GM12801 (cell line): Measurements from ENCODE around the gene INTS11.

ENCODE experiments used
- TF ChIP-seq, protein P1 (sequence below): IDR thresholded peaks from one replicate; pipeline ENCODE4 v1.5.1; 2011; ENCODE audit warnings: control low read depth; ENCODE audit not compliant: insufficient read length; ENCODE audit errors: extremely low read depth

The INTS11 gene

DNA sequence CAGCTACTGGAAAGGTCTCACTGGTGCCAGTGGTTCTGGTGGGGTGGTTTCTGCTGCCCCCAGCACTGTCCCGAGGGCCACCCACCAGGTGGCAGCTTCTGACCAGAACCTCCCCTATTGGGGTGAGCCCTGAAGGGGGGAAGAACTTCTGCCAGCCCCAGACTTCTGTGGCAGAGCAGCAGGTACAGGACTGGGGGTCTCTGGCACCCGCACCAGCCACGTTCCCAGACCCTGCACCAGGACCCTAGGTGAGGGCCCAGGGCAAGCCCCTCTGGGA, 14.4 kb downstream of the INTS11 start:
- TF ChIP-seq, protein P1, sequence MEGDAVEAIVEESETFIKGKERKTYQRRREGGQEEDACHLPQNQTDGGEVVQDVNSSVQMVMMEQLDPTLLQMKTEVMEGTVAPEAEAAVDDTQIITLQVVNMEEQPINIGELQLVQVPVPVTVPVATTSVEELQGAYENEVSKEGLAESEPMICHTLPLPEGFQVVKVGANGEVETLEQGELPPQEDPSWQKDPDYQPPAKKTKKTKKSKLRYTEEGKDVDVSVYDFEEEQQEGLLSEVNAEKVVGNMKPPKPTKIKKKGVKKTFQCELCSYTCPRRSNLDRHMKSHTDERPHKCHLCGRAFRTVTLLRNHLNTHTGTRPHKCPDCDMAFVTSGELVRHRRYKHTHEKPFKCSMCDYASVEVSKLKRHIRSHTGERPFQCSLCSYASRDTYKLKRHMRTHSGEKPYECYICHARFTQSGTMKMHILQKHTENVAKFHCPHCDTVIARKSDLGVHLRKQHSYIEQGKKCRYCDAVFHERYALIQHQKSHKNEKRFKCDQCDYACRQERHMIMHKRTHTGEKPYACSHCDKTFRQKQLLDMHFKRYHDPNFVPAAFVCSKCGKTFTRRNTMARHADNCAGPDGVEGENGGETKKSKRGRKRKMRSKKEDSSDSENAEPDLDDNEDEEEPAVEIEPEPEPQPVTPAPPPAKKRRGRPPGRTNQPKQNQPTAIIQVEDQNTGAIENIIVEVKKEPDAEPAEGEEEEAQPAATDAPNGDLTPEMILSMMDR: no peak

DNA sequence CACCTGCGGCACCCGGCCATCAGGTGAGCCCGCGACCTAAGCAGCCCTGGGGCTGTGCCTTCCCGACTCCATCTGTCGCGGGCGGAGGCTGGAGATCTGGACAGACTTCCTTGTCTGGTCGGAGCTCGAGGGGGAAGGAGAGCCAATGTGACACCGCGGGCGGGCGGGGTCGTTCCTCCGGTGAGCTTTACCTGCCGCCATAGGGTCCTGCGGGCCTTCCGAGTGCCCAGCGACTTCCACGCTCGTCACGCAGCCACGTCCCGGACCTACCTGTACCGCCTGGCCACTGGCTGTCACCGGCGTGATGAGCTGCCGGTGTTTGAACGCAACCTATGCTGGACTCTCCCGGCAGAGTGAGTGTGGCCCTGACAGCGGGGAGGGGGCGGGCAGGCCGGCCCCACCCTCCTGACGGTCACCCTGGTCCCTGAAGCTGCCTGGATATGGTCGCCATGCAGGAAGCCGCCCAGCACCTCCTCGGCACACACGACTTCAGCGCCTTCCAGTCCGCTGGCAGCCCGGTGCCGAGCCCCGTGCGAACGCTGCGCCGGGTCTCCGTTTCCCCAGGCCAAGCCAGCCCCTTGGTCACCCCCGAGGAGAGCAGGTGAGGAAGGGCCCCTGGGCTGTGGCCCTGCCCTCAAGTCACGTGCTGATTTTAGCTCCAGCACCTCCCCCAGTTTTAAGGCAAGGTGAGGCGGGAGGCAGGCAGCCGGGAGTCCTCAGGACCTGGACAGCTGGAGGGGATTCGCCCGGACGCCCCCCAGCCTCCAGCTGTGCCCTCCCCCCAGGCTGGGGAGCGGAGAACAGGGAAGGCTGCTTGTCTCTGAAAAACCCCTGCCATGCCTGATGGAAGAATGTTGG, 15.0 kb downstream of the INTS11 start:
- TF ChIP-seq, protein P1: no peak

DNA sequence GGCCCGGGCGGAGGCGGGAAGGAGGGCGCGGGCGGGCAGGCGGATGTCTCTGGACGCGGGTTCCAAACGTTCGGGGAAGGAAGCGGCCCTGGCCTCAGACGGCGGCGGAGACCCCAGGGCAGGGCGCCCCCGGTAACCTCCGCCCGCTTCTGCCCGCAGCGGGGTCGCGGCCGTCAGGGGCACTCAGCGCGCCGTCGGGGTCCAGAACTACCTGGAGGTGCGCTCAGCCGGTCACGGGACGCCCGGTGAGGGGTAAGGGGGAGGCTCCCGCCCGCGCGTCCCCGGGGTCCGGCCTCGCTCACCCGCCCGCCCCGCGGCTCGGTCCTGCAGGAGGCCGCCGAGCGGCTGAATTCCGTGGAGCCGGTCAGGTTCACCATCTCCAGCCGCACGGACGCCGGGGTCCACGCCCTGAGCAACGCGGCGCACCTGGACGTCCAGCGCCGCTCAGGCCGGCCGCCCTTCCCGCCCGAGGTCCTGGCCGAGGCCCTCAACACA, 15.7 kb downstream of the INTS11 start:
- TF ChIP-seq, protein P1: no peak

DNA sequence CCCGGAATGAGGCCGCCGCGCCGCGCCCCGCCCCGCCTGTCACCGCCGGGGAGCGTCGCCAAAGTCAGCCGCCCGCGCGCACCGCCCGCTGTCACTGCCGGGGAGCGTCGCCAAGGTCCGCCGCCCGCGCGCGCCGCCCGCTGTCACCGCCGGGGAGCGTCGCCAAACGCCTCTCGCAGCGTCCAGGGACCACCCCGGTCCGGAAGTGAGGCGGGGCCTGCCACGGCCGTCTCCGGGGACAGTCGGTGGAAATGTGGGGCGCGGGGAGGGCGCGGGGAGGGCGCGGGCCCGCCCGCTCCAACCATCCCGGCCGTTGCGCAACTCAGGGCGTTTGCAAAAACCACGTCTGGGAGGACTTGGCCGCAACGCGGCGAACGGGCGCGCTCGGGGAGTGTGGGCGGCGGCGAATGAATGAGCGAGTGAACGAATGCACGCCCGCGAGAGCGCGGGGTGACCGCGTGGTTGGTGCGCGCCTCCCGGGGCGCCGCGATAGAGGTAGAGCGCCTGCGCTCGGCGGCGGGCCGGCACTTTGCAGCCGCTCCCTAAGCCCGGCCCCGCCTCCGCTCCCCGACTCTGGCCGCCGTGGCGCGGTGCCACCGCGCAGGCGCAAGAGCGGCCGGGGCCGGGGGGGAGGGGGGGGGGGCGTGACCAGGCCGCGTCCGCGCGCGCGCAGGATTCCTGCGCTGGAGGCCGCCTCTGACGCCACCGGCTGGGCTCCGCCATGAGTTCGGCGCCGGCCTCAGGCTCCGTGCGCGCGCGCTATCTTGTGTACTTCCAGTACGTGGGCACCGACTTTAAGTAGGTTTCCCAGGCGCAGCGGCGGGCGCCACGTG, 16.3 kb downstream of the INTS11 start, which contains the start of the genes ACAP3 and PUSL1:
Gene ACAP3, minus strand, starts transcription at position 8 of the 833 bp plus-strand sequence. CDS start 115 bp downstream, outside the sequence.
Gene PUSL1, plus strand, starts transcription at position 675 of the 833 bp plus-strand sequence. Its CDS starts 47 bp downstream, at position 722.
- TF ChIP-seq, protein P1: no peak

DNA sequence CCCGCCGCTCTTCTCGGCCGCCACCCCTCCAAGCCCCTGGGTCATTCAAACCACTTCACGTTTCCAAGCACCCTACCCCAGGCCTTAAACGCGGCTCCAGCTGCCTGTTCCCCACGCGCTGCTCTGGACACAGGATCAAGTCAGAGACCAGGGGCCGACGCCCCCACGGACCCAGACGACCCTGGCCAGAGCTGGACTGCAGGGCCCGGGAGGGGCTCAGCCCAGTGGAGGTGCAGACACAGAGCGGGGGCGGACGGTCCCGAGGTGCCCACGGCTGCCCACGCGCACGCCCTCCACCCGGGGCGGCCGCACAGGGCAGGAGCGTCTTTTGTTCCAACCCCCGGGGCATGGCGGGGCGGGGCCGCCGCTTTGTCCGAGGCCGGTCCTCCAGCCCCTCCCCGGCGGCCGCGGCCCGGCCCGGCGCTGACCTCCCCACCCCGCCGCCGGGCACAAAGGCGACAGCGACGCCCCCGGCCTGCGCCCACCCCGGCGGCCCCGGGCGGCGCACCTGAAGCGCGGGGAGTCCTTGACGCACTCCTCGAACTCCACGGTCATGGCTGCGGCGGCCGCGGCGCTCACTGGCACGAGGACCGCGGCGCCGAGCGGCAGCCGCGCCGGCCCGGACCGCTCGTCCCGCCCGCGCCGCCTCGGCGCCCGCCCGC, 17.1 kb downstream of the INTS11 start:
- TF ChIP-seq, protein P1: no peak

DNA sequence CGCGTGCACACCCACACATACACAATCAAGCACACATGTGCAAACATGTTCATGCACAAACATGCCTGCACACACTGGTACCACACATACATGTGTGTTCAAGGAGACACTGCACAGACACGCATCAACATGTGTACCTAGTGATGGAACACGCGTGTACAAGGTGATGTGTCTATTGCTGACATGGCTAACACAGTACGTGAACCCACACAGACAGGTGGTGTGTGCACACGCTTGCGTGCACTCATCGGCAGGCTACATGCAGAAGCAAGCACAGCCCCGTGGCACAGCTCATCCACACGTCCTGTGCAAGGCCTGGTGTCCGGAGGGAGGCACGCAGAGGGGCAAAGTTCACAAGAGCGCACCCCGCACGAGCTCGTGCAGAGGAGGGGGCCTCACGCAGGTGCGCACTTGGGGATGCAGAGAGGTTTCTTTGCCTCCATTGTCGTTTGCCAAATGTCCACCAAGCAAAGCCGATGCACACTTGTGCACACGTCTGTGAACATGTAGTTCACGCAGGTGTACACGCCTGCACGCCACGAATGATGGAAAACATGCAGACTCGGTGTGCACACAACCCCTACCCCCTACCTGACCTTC, 17.7 kb downstream of the INTS11 start:
- TF ChIP-seq, protein P1: no peak
